SJCRH30 (cell line): ENCODE data around the gene PPP1R26. TPM values are rescaled to one million over a fixed set of nuclear protein-coding genes. Genes with fewer than 3 reads are reported as not detected.
"Not testable (repeated sequence)": the region's sequence is repeated elsewhere in the genome, so short reads cannot be mapped to it uniquely, and the experiment has no call there.

Source experiments
- DNase-seq, 2 experiments: peaks; one replicate each; pipeline ENCODE4 v3.0.0-alpha.2; 2015 to 2020
- H3K27ac ChIP-seq: fragments of 250-450 bp; sonication (Bioruptor Pico); 2 replicates; pipeline ENCODE4 v1.5.1; 2020; ENCODE audit warnings: mild to moderate bottlenecking, moderate library complexity
- H3K27me3 ChIP-seq: fragments of 250-450 bp; sonication (Bioruptor Pico); 2 replicates; pipeline ENCODE4 v1.5.1; 2020; ENCODE audit warnings: mild to moderate bottlenecking, moderate library complexity
- H3K36me3 ChIP-seq: fragments of 250-450 bp; sonication (Bioruptor Pico); 2 replicates; pipeline ENCODE4 v1.5.1; 2020; ENCODE audit warnings: mild to moderate bottlenecking, moderate library complexity
- H3K4me1 ChIP-seq: fragments of 250-450 bp; sonication (Bioruptor Pico); 2 replicates; pipeline ENCODE4 v1.5.1; 2020; ENCODE audit warnings: mild to moderate bottlenecking, moderate library complexity
- H3K4me3 ChIP-seq: fragments of 250-450 bp; sonication (Bioruptor Pico); 2 replicates; pipeline ENCODE4 v1.5.1; 2020; ENCODE audit warnings: mild to moderate bottlenecking, moderate library complexity
- H3K9me3 ChIP-seq: fragments of 250-450 bp; sonication (Bioruptor Pico); replicated peaks from 2 replicates; pipeline ENCODE4 v1.5.1; 2020; ENCODE audit warnings: mild to moderate bottlenecking, moderate library complexity
- total RNA-seq: library from RNA; depleted of rRNA; stranded (reverse); fragments of >200 nt; shearing (Covaris generic); gene quantifications from 2 replicates; pipeline ENCODE4 v1.2.3, GENCODE V29; 2014

Gene PPP1R26
- total RNA-seq, 1 experiment from 2014 or later = 7.6 TPM

- not testable (repeated sequence) for H3K27ac ChIP-seq, H3K4me1 ChIP-seq, H3K4me3 ChIP-seq, H3K9me3 ChIP-seq, DNase-seq, H3K36me3 ChIP-seq
- H3K27me3 ChIP-seq = peaks cover 25% of the 10 kb centered on the region
These were observed 34.3 kb downstream of the PPP1R26 start for GRCh38 chr9:135513906-135514305.

GRCh38 chr9:135514342-135515082 is 34.9 kb downstream of the PPP1R26 start:
- H3K36me3 ChIP-seq = no peaks in the 10 kb centered on the region
- no peak overlapping the region for H3K4me3 ChIP-seq
- no peak for DNase-seq
- no peaks in the 10 kb centered on the region for H3K4me1 ChIP-seq
- no peaks in the 10 kb centered on the region for H3K9me3 ChIP-seq
- no peak overlapping the region for H3K27ac ChIP-seq
- peaks cover 25% of the 10 kb centered on the region for H3K27me3 ChIP-seq

GRCh38 chr9:135515083-135515951 is 35.7 kb downstream of the PPP1R26 start:
- no peak overlapping the region for H3K4me3 ChIP-seq
- H3K27ac ChIP-seq = no peak overlapping the region
- no peaks in the 10 kb centered on the region for H3K9me3 ChIP-seq
- peaks cover 25% of the 10 kb centered on the region for H3K27me3 ChIP-seq
- H3K36me3 ChIP-seq = no peaks in the 10 kb centered on the region
- no peak for DNase-seq
- no peaks in the 10 kb centered on the region for H3K4me1 ChIP-seq

- no peak overlapping the region for H3K27ac ChIP-seq
- no peaks in the 10 kb centered on the region for H3K9me3 ChIP-seq
- H3K36me3 ChIP-seq = no peaks in the 10 kb centered on the region
- DNase-seq = no peak
- no peaks in the 10 kb centered on the region for H3K4me1 ChIP-seq
- H3K27me3 ChIP-seq = peaks cover 25% of the 10 kb centered on the region
- no peak overlapping the region for H3K4me3 ChIP-seq
These were observed 36.7 kb downstream of the PPP1R26 start for GRCh38 chr9:135516132-135516860.

- Histone ChIP-seq H3K4me3 (no peak overlapping the region), H3K27ac (no peak overlapping the region), H3K27me3 (peaks cover 19% of the 10 kb centered on the region), H3K9me3 (no peaks in the 10 kb centered on the region), H3K4me1 (no peaks in the 10 kb centered on the region), H3K36me3 (no peaks in the 10 kb centered on the region)
- no peak for DNase-seq
These were observed 37.8 kb downstream of the PPP1R26 start for GRCh38 chr9:135517407-135517822.

GRCh38 chr9:135519179-135519971 is 39.8 kb downstream of the PPP1R26 start:
- Histone ChIP-seq H3K27ac (no peak overlapping the region), H3K4me1 (no peaks in the 10 kb centered on the region), H3K36me3 (no peaks in the 10 kb centered on the region), H3K4me3 (no peak overlapping the region), H3K27me3 (peaks cover 10% of the 10 kb centered on the region; the same call in 1 of the 2 replicates), H3K9me3 (no peaks in the 10 kb centered on the region)
- no peak for DNase-seq

GRCh38 chr9:135520916-135521607 is 41.5 kb downstream of the PPP1R26 start, which contains the start of gene LCN1:
LCN1 (plus strand) TSS chr9:135521440; CDS start chr9:135521498, 58 bp downstream.
- Histone ChIP-seq H3K4me3 (no peak within 1 kb of the TSS), H3K36me3 (no peaks in the 10 kb centered on the region), H3K4me1 (no peaks in the 10 kb centered on the region), H3K9me3 (no peaks in the 10 kb centered on the region), H3K27ac (no peak within 1 kb of the TSS), H3K27me3 (peaks cover 5% of the 10 kb centered on the region; the same call in 1 of the 2 replicates)
- DNase-seq = no peak

- Histone ChIP-seq H3K9me3 (no peaks in the 10 kb centered on the region), H3K27ac (no peak overlapping the region), H3K4me1 (no peaks in the 10 kb centered on the region), H3K4me3 (no peak overlapping the region), H3K36me3 (no peaks in the 10 kb centered on the region), H3K27me3 (peaks cover 5% of the 10 kb centered on the region; the same call in 1 of the 2 replicates)
- DNase-seq = no peak
These were observed 42.1 kb downstream of the PPP1R26 start for GRCh38 chr9:135521608-135522095.

GRCh38 chr9:135522137-135522877 is 42.7 kb downstream of the PPP1R26 start:
- Histone ChIP-seq H3K36me3 (no peaks in the 10 kb centered on the region), H3K4me1 (no peaks in the 10 kb centered on the region), H3K27ac (no peak overlapping the region), H3K9me3 (no peaks in the 10 kb centered on the region), H3K4me3 (no peak overlapping the region), H3K27me3 (peaks cover 5% of the 10 kb centered on the region; the same call in 1 of the 2 replicates)
- no peak for DNase-seq

GRCh38 chr9:135522931-135523330 is 43.3 kb downstream of the PPP1R26 start:
- no peak overlapping the region for H3K4me3 ChIP-seq
- no peak overlapping the region for H3K27ac ChIP-seq
- no peaks in the 10 kb centered on the region for H3K9me3 ChIP-seq
- peaks cover 5% of the 10 kb centered on the region; the same call in 1 of the 2 replicates for H3K27me3 ChIP-seq
- no peaks in the 10 kb centered on the region for H3K4me1 ChIP-seq
- no peaks in the 10 kb centered on the region for H3K36me3 ChIP-seq
- DNase-seq = no peak

- H3K27ac ChIP-seq = no peak overlapping the region
- peaks cover 8% of the 10 kb centered on the region for H3K27me3 ChIP-seq
- H3K4me1 ChIP-seq = no peaks in the 10 kb centered on the region
- DNase-seq = no peak
- no peak overlapping the region for H3K4me3 ChIP-seq
- H3K36me3 ChIP-seq = no peaks in the 10 kb centered on the region
- H3K9me3 ChIP-seq = no peaks in the 10 kb centered on the region
These were observed 44.0 kb downstream of the PPP1R26 start for GRCh38 chr9:135523521-135524129.

GRCh38 chr9:135524130-135524861 is 44.7 kb downstream of the PPP1R26 start:
- Histone ChIP-seq H3K4me1 (no peaks in the 10 kb centered on the region), H3K27me3 (peaks cover 11% of the 10 kb centered on the region), H3K4me3 (no peak overlapping the region), H3K27ac (no peak overlapping the region), H3K9me3 (no peaks in the 10 kb centered on the region), H3K36me3 (no peaks in the 10 kb centered on the region)
- no peak for DNase-seq
